ENCODE measurements around the gene MATN4.

Gene MATN4

DNA sequence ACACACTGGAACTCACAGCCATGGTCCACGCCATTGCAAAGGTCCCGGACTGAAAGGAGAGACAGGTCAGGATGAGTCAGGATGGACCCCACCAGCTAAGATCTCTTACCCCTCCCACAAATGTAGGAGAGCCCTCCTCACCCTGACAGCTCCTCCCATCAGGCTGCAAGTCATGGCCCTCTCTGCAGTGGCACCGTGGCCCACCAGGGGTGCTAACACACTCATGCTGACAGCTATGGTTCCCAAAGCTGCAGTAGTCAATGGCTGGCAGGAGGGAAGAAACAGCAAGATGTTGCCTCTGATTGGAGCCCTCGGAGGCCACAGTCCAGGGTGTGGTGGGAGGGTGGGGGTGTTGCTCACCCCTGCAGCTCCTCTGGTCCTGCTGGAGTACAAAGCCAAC is 7.1 kb downstream of the MATN4 start:
- no peaks in the 10 kb centered on the region for H4K20me1 ChIP-seq (ENCODE audit: low read depth, low read length)
- no peak overlapping the region for H3K27ac ChIP-seq (ENCODE audit: low read depth, low read length)
- H3K9ac ChIP-seq (ENCODE audit: low read length): no peak overlapping the region
- no peak overlapping the region for H3K4me3 ChIP-seq (ENCODE audit: insufficient read depth, low read length, poor library complexity, severe bottlenecking)
- H3K79me2 ChIP-seq (ENCODE audit: insufficient read depth, low read length): no peaks in the 10 kb centered on the region
- no peaks in the 10 kb centered on the region for H3K9me3 ChIP-seq (ENCODE audit: insufficient read depth, low read length)
- H3F3A ChIP-seq (ENCODE audit: insufficient read depth): no peaks in the 10 kb centered on the region
- H3K9me2 ChIP-seq (replicated peaks; ENCODE audit: insufficient read depth, low read length): no peaks in the 10 kb centered on the region
- H2AFZ ChIP-seq (ENCODE audit: low read depth, low read length, severe bottlenecking): no peak overlapping the region
- H3K4me2 ChIP-seq (ENCODE audit: low read depth, low read length, poor library complexity, severe bottlenecking): no peak overlapping the region
- no peaks in the 10 kb centered on the region for H3K36me3 ChIP-seq (ENCODE audit: low read length)
- no peak for TF ChIP-seq EZH2phosphoT487 (conservative IDR thresholded peaks at IDR 0.05; ENCODE audit: low read length)
- TF ChIP-seq, protein P1, sequence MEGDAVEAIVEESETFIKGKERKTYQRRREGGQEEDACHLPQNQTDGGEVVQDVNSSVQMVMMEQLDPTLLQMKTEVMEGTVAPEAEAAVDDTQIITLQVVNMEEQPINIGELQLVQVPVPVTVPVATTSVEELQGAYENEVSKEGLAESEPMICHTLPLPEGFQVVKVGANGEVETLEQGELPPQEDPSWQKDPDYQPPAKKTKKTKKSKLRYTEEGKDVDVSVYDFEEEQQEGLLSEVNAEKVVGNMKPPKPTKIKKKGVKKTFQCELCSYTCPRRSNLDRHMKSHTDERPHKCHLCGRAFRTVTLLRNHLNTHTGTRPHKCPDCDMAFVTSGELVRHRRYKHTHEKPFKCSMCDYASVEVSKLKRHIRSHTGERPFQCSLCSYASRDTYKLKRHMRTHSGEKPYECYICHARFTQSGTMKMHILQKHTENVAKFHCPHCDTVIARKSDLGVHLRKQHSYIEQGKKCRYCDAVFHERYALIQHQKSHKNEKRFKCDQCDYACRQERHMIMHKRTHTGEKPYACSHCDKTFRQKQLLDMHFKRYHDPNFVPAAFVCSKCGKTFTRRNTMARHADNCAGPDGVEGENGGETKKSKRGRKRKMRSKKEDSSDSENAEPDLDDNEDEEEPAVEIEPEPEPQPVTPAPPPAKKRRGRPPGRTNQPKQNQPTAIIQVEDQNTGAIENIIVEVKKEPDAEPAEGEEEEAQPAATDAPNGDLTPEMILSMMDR (IDR thresholded peaks at IDR 0.05; ENCODE audit: insufficient read depth, low read length, poor library complexity, severe bottlenecking): peak; percentile 25
- no peaks in the 10 kb centered on the region for H3K27me3 ChIP-seq (ENCODE audit: low read length)

DNA sequence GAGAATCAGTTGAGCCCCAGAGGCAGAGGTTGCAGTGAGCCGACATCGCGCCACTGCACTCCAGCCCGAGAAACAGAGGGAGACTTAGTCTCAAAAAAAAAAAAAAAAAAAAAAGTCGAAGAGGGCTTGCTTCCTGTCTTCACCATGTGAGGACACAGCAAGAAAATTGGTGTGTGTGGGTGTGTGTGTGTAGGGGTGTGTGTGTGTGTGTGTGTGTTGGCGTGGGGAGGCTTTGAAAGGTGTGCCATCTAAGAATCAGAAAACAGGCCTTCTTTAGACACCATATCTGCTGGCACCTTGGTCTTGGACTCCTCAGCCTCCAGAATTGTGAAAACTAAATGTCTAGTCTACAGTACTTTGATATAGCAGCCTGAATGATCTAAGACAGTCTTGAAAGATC is 8.3 kb downstream of the MATN4 start:
- H3K27ac ChIP-seq (ENCODE audit: low read depth, low read length): no peak overlapping the region
- H4K20me1 ChIP-seq (ENCODE audit: low read depth, low read length): no peaks in the 10 kb centered on the region
- no peak overlapping the region for H2AFZ ChIP-seq (ENCODE audit: low read depth, low read length, severe bottlenecking)
- H3K9me2 ChIP-seq (replicated peaks; ENCODE audit: insufficient read depth, low read length): no peaks in the 10 kb centered on the region
- TF ChIP-seq, protein P1 (IDR thresholded peaks at IDR 0.05; ENCODE audit: insufficient read depth, low read length, poor library complexity, severe bottlenecking): no peak
- no peak for TF ChIP-seq EZH2phosphoT487 (conservative IDR thresholded peaks at IDR 0.05; ENCODE audit: low read length)
- no peak overlapping the region for H3K4me3 ChIP-seq (ENCODE audit: insufficient read depth, low read length, poor library complexity, severe bottlenecking)
- H3K79me2 ChIP-seq (ENCODE audit: insufficient read depth, low read length): no peaks in the 10 kb centered on the region
- no peaks in the 10 kb centered on the region for H3K9me3 ChIP-seq (ENCODE audit: insufficient read depth, low read length)
- no peaks in the 10 kb centered on the region for H3F3A ChIP-seq (ENCODE audit: insufficient read depth)
- no peak overlapping the region for H3K9ac ChIP-seq (ENCODE audit: low read length)
- no peaks in the 10 kb centered on the region for H3K36me3 ChIP-seq (ENCODE audit: low read length)
- no peak overlapping the region for H3K4me2 ChIP-seq (ENCODE audit: low read depth, low read length, poor library complexity, severe bottlenecking)
- H3K27me3 ChIP-seq (ENCODE audit: low read length): no peaks in the 10 kb centered on the region

DNA sequence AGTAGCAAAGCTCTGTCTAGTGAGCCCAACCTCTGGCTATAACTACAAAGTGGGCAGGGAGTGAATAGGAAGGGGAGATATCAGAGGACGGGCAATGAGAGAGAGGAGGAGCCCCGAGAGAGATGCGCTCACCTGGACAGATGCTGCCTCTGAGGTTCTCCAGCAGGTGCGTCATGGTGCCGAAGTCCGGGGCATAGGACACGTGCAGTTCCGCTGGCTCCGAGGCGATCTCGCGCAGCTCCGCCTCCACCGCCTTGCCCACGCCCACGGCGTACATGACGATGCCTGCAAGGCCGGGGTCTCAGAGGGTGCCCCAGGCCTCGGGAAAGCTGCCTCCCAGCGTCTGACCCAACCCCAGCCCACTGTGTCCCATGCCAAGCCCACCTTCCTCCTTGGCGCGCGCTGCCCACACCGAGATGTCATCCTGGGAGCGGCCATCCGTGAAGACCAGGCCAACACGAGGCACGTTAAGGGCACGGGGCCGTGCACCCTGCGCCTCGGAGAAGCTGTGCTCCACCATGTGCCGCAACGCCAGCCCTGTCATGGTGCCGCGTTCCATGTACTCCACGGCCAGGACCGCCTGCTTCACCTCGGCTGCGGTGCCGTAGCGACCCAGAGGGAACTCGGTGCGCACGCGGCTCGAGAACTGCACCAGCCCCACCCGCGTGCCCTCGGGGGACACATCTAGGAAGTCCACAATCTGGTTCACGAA is 10.2 kb downstream of the MATN4 start:
- Histone ChIP-seq H3K27ac (ENCODE audit: low read depth, low read length) (no peak overlapping the region), H4K20me1 (ENCODE audit: low read depth, low read length) (no peaks in the 10 kb centered on the region), H2AFZ (ENCODE audit: low read depth, low read length, severe bottlenecking) (no peak overlapping the region), H3K9ac (ENCODE audit: low read length) (no peak overlapping the region), H3F3A (ENCODE audit: insufficient read depth) (no peaks in the 10 kb centered on the region), H3K9me3 (ENCODE audit: insufficient read depth, low read length) (no peaks in the 10 kb centered on the region), H3K4me3 (ENCODE audit: insufficient read depth, low read length, poor library complexity, severe bottlenecking) (no peak overlapping the region), H3K36me3 (ENCODE audit: low read length) (no peaks in the 10 kb centered on the region), H3K4me2 (ENCODE audit: low read depth, low read length, poor library complexity, severe bottlenecking) (no peak overlapping the region), H3K79me2 (ENCODE audit: insufficient read depth, low read length) (no peaks in the 10 kb centered on the region), H3K27me3 (ENCODE audit: low read length) (no peaks in the 10 kb centered on the region), H3K9me2 (replicated peaks; ENCODE audit: insufficient read depth, low read length) (no peaks in the 10 kb centered on the region)
- TF ChIP-seq, protein P1 (IDR thresholded peaks at IDR 0.05; ENCODE audit: insufficient read depth, low read length, poor library complexity, severe bottlenecking): no peak
- no peak for TF ChIP-seq EZH2phosphoT487 (conservative IDR thresholded peaks at IDR 0.05; ENCODE audit: low read length)
